DND-41 (cell line): ENCODE measurements around the gene MET.
"Not testable (repeated sequence)": the region's sequence is repeated elsewhere in the genome, so short reads cannot be mapped to it uniquely, and the experiment has no call there.

ENCODE experiments used
- EZH2 ChIP-seq: IDR thresholded peaks from 3 replicates; pipeline ENCODE4 v1.6.1; 2012; ENCODE audit warnings: borderline replicate concordance, low read depth, mild to moderate bottlenecking, moderate library complexity, low read length, inconsistent platforms; ENCODE audit not compliant: severe bottlenecking
- TF ChIP-seq, protein P1 (sequence below): IDR thresholded peaks from 2 replicates; pipeline ENCODE4 v1.5.1; 2012; ENCODE audit warnings: borderline replicate concordance, low read length, moderate library complexity, mild to moderate bottlenecking; ENCODE audit not compliant: poor library complexity, severe bottlenecking; ENCODE audit errors: extremely low read depth

DNA sequence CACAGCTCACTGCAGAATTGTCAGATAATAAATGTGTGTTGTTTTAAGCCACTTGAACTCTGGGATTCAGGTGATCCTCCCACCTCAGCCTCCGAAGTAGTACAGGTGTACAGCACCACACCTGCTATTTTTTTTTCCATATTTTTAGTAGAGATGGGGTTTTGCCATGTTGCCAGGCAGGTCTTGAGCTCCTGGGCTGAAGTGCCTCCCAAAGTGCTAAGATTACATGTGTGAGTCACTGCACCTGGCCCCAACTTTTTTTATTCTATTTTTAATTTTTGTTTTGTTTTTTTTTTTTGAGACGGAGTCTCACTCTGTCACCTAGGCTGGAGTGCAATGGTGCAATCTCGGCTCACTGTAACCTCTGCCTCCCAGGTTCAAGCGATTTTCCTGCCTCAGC, 28.8 kb upstream of the MET start:
- TF ChIP-seq, protein P1, sequence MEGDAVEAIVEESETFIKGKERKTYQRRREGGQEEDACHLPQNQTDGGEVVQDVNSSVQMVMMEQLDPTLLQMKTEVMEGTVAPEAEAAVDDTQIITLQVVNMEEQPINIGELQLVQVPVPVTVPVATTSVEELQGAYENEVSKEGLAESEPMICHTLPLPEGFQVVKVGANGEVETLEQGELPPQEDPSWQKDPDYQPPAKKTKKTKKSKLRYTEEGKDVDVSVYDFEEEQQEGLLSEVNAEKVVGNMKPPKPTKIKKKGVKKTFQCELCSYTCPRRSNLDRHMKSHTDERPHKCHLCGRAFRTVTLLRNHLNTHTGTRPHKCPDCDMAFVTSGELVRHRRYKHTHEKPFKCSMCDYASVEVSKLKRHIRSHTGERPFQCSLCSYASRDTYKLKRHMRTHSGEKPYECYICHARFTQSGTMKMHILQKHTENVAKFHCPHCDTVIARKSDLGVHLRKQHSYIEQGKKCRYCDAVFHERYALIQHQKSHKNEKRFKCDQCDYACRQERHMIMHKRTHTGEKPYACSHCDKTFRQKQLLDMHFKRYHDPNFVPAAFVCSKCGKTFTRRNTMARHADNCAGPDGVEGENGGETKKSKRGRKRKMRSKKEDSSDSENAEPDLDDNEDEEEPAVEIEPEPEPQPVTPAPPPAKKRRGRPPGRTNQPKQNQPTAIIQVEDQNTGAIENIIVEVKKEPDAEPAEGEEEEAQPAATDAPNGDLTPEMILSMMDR: not testable (repeated sequence)
- TF ChIP-seq EZH2: not testable (repeated sequence)
